HCT116 (cell line): ENCODE data around the gene TMEM116. TPM values are rescaled to one million over a fixed set of nuclear protein-coding genes. Genes with fewer than 3 reads are reported as not detected.

Experiments used
- ATAC-seq: fragments of 200-7000 bp; cut with Tn5 transposase; 2 replicates; pipeline ENCODE4 v1.9.1; 2020; ENCODE audit warnings: mild to moderate bottlenecking, moderate library complexity
- BruUV-seq: library from RNA; stranded (reverse); fragments of 400-500 nt; replicated peaks from 2 replicates; lab custom pipeline; 2021; lab: Mats Ljungman, UMichigan
- CTCF ChIA-PET: fragments of 300-600 bp; sonication (Branson Sonifier 250); formaldehyde crosslinking; loops from one replicate; lab custom pipeline; 2021; ENCODE audit warnings: antibody characterized with exemption; lab: Charles Lee
- POLR2A ChIA-PET: fragments of 300-600, 350-600 bp; sonication (Branson Sonifier 250); formaldehyde crosslinking; loops from one replicate; lab custom pipeline; 2021; ENCODE audit warnings: antibody characterized with exemption; lab: Charles Lee
- RAD21 ChIA-PET, 2 experiments: fragments of 300-600 bp; sonication (Branson Sonifier 250); formaldehyde crosslinking; loops; one replicate each; lab custom pipeline; 2023; ENCODE audit warnings: low total read pairs in 2 of 2; ENCODE audit not compliant: uncharacterized antibody in 2 of 2, unreplicated experiment in 2 of 2, low non-redundant PET in 1 of 2; lab: Charles Lee
- DNase-seq: peaks from one replicate; pipeline ENCODE4 v3.0.0-alpha.2; 2010; ENCODE audit warnings: low read depth, low spot score
- H2AFZ ChIP-seq: fragments of 200-600 bp; shearing (Covaris generic), sonication (generic); 2 replicates; pipeline ENCODE4 v1.6.1; 2017; ENCODE audit warnings: low read depth, mixed run types, mixed read lengths, antibody characterized with exemption, low read length; ENCODE audit not compliant: poor library complexity, severe bottlenecking
- H3K27ac ChIP-seq: 2 replicates; pipeline ENCODE4 v1.5.1; 2012; ENCODE audit warnings: low read depth, low read length
- H3K27me3 ChIP-seq: fragments of 200-600 bp; sonication (generic); 2 replicates; pipeline ENCODE4 v1.6.1; 2016; ENCODE audit warnings: mixed run types, low read length, mixed read lengths; ENCODE audit not compliant: insufficient read depth
- H3K36me3 ChIP-seq, 2 experiments: fragments of 200-500 bp in 1 of 2; fragments of 200-600 bp in 1 of 2; sonication (Bioruptor generic) in 1 of 2; sonication (generic) in 1 of 2; 2 replicates each; pipeline versions ENCODE4 v1.5.1 to v1.6.1; 2014 to 2016; ENCODE audit warnings: low read length in 2 of 2, inconsistent platforms in 1 of 2, mixed read lengths in 1 of 2, mixed run types in 1 of 2; ENCODE audit not compliant: insufficient read depth in 2 of 2, control insufficient read depth in 1 of 2
- H3K4me1 ChIP-seq, 2 experiments: fragments of 200-600 bp in 1 of 2; sonication (generic) in 1 of 2; 2 replicates each; pipeline versions ENCODE4 v1.5.1 to v1.6.1; 2012 to 2017; ENCODE audit warnings: low read length in 2 of 2, inconsistent platforms in 1 of 2, mild to moderate bottlenecking in 1 of 2, mixed read lengths in 1 of 2, mixed run types in 1 of 2, moderate library complexity in 1 of 2; ENCODE audit not compliant: insufficient read depth in 2 of 2, control insufficient read depth in 1 of 2
- H3K4me2 ChIP-seq: fragments of 200-600 bp; sonication (generic); 2 replicates; pipeline ENCODE4 v1.6.1; 2017; ENCODE audit warnings: mixed run types, low read length, mixed read lengths
- H3K4me3 ChIP-seq, 2 experiments: fragments of 200-600 bp in 1 of 2; sonication (generic) in 1 of 2; replicated peaks in 1 of 2; 2 replicates each; pipeline ENCODE4 v1.5.1; 2011 to 2016; ENCODE audit warnings: low read length in 2 of 2, control low read depth in 1 of 2, low read depth in 1 of 2, mild to moderate bottlenecking in 1 of 2, mixed read lengths in 1 of 2, mixed run types in 1 of 2
- H3K79me2 ChIP-seq: fragments of 200-600 bp; sonication (generic); 2 replicates; pipeline ENCODE4 v1.6.1; 2017; ENCODE audit warnings: mild to moderate bottlenecking, mixed run types, low read length, moderate library complexity, mixed read lengths; ENCODE audit not compliant: insufficient read depth
- H3K9ac ChIP-seq: fragments of 200-600 bp; sonication (generic); 2 replicates; pipeline ENCODE4 v1.6.1; 2016; ENCODE audit warnings: low read length, mixed read lengths
- H3K9me2 ChIP-seq: fragments of 200-600 bp; sonication (generic), shearing (Covaris generic); 2 replicates; pipeline ENCODE4 v1.6.1; 2017; ENCODE audit warnings: mixed run types, mild to moderate bottlenecking, moderate library complexity; ENCODE audit not compliant: insufficient read depth
- H3K9me3 ChIP-seq, 2 experiments: fragments of 200-500 bp in 1 of 2; fragments of 200-600 bp in 1 of 2; sonication (Bioruptor generic) in 1 of 2; sonication (generic) in 1 of 2; 2 replicates each; pipeline ENCODE4 v1.6.1; 2014 to 2017; ENCODE audit warnings: low read length in 2 of 2, mixed read lengths in 2 of 2, inconsistent platforms in 1 of 2, low read depth in 1 of 2, mild to moderate bottlenecking in 1 of 2, mixed run types in 1 of 2, moderate library complexity in 1 of 2; ENCODE audit not compliant: control insufficient read depth in 1 of 2, insufficient read depth in 1 of 2
- H4K20me1 ChIP-seq: fragments of 200-600 bp; sonication (generic), shearing (Covaris generic); 2 replicates; pipeline ENCODE4 v1.6.1; 2017; ENCODE audit warnings: mixed run types, mild to moderate bottlenecking, moderate library complexity; ENCODE audit not compliant: insufficient read depth
- CEBPB ChIP-seq: IDR thresholded peaks from 2 replicates; pipeline ENCODE4 v1.6.1; 2012; ENCODE audit warnings: low read depth
- ELF1 ChIP-seq: IDR thresholded peaks from 2 replicates; pipeline ENCODE4 v1.6.1; 2012; ENCODE audit warnings: low read depth, borderline replicate concordance
- JUND ChIP-seq: IDR thresholded peaks from 2 replicates; pipeline ENCODE4 v1.6.1; 2012
- MAX ChIP-seq: IDR thresholded peaks from 2 replicates; pipeline ENCODE4 v1.6.1; 2012
- POLR2AphosphoS5 ChIP-seq: IDR thresholded peaks from 2 replicates; pipeline ENCODE4 v1.6.1; 2011; ENCODE audit warnings: mild to moderate bottlenecking, low read depth, low read length, moderate library complexity
- REST ChIP-seq: IDR thresholded peaks from 2 replicates; pipeline ENCODE4 v1.6.1; 2012; ENCODE audit warnings: low read depth
- SP1 ChIP-seq: IDR thresholded peaks from 2 replicates; pipeline ENCODE4 v1.6.1; 2012; ENCODE audit warnings: low read depth
- TCF7L2 ChIP-seq: IDR thresholded peaks from 2 replicates; pipeline ENCODE4 v1.7.0; 2011; ENCODE audit warnings: borderline replicate concordance, inconsistent platforms; ENCODE audit not compliant: insufficient read depth, insufficient read length; ENCODE audit errors: extremely low read depth
- ZNF274 ChIP-seq: fragments of 200-500 bp; sonication (Bioruptor generic); IDR thresholded peaks from 2 replicates; pipeline ENCODE4 v1.6.1; 2014; ENCODE audit warnings: mild to moderate bottlenecking, low read depth, low read length, inconsistent platforms
- intact Hi-C: fragments of 100-400 bp; cut with micrococcal nuclease; formaldehyde crosslinking; loops from 2 replicates; pipeline ENCODE4 v1.10.0; 2022
- total RNA-seq: library from RNA; stranded (reverse); gene quantifications from one replicate; pipeline ENCODE4 v1.2.1, GENCODE V29; 2021; ENCODE audit not compliant: unreplicated experiment
- TF ChIP-seq, protein P1 (sequence below), 3 experiments: fragments of 200-600 bp in 1 of 3; sonication (generic) in 1 of 3; IDR thresholded peaks in 2 of 3; conservative IDR thresholded peaks in 1 of 3; 2 replicates each; pipeline ENCODE4 v1.5.1; 2012 to 2017; ENCODE audit warnings: low read depth in 2 of 3, low read length in 2 of 3, antibody characterized with exemption in 1 of 3, borderline replicate concordance in 1 of 3, control low read depth in 1 of 3, mild to moderate bottlenecking in 1 of 3, mixed read lengths in 1 of 3, mixed run types in 1 of 3, moderate library complexity in 1 of 3; ENCODE audit not compliant: insufficient read depth in 1 of 3

TMEM116 gene
- total RNA-seq, 1 experiment from 2014 or later, result 6.8 TPM

GRCh38 chr12:111992464-111992863 lies 20.5 kb downstream of the TMEM116 start:
- Histone ChIP-seq H3K27ac (no peak overlapping the region), H3K9me3 (no peaks in the 10 kb centered on the region), H3K4me3 (no peak overlapping the region), H3K36me3 (no peaks in the 10 kb centered on the region), H3K79me2 (no peaks in the 10 kb centered on the region), H3K4me2 (no peak overlapping the region), H3K27me3 (no peaks in the 10 kb centered on the region), H2AFZ (no peak overlapping the region), H4K20me1 (no peaks in the 10 kb centered on the region), H3K9ac (no peak overlapping the region), H3K4me1 (0 out of 4 replicates have a peak, but pooled peaks cover 0 to 2% of the 10 kb centered on the region in 2 experiments), H3K9me2 (no peaks in the 10 kb centered on the region)
- DNase-seq, result no peak
- intact Hi-C loops, result no loop called here
- TF ChIP-seq ELF1 (no peak), ZNF274 (no peak), TCF7L2 (no peak), POLR2AphosphoS5 (no peak), JUND (no peak), CEBPB (no peak), SP1 (no peak), MAX (no peak), REST (no peak)
- TF ChIP-seq, protein P1, sequence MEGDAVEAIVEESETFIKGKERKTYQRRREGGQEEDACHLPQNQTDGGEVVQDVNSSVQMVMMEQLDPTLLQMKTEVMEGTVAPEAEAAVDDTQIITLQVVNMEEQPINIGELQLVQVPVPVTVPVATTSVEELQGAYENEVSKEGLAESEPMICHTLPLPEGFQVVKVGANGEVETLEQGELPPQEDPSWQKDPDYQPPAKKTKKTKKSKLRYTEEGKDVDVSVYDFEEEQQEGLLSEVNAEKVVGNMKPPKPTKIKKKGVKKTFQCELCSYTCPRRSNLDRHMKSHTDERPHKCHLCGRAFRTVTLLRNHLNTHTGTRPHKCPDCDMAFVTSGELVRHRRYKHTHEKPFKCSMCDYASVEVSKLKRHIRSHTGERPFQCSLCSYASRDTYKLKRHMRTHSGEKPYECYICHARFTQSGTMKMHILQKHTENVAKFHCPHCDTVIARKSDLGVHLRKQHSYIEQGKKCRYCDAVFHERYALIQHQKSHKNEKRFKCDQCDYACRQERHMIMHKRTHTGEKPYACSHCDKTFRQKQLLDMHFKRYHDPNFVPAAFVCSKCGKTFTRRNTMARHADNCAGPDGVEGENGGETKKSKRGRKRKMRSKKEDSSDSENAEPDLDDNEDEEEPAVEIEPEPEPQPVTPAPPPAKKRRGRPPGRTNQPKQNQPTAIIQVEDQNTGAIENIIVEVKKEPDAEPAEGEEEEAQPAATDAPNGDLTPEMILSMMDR (IDR thresholded peaks at IDR 0.05 in 2 of 3, conservative IDR thresholded peaks at IDR 0.05 in 1 of 3; ENCODE audit: borderline replicate concordance in 1 of 3, insufficient read depth in 1 of 3, low read depth in 2 of 3, low read length in 2 of 3), result no peak
- ChIA-PET RAD21 (interaction anchor here in 1 of 2 experiments (0.7 kb wide), 1 partner anchor 48 kb away, joined by 4 read pairs; no protein-coding TSS in a partner anchor), CTCF (no interaction called here), POLR2A (no interaction called here)
- no peak for ATAC-seq
- no TSS peak for BruUV-seq
